H9 (cell line): ENCODE data around the gene IGSF3. TPM values are rescaled to one million over a fixed set of nuclear protein-coding genes. Genes with fewer than 3 reads are reported as not detected.

Source experiments
- DNase-seq: peaks from one replicate; pipeline ENCODE4 v3.0.0-alpha.2; 2017
- H2AFZ ChIP-seq: one replicate; pipeline ENCODE4 v1.6.1; 2013; ENCODE audit warnings: mild to moderate bottlenecking, low read length, control low read depth, moderate library complexity
- H2AK5ac ChIP-seq: 2 replicates; pipeline ENCODE4 v1.6.1; 2013; ENCODE audit warnings: low read length, control low read depth, mixed read lengths; ENCODE audit not compliant: insufficient read length
- H2BK120ac ChIP-seq: one replicate; pipeline ENCODE4 v1.6.1; 2013; ENCODE audit warnings: low read depth, mild to moderate bottlenecking, low read length, control low read depth, inconsistent platforms; ENCODE audit not compliant: poor library complexity, severe bottlenecking
- H2BK12ac ChIP-seq: 2 replicates; pipeline ENCODE4 v1.6.1; 2013; ENCODE audit warnings: low read length, control low read depth, mixed read lengths, low read depth; ENCODE audit not compliant: insufficient read length
- H2BK15ac ChIP-seq: 2 replicates; pipeline ENCODE4 v1.6.1; 2013; ENCODE audit warnings: low read depth, low read length, control low read depth
- H2BK20ac ChIP-seq: one replicate; pipeline ENCODE4 v1.6.1; 2013; ENCODE audit warnings: low read depth, mild to moderate bottlenecking, low read length, control low read depth, inconsistent platforms; ENCODE audit not compliant: poor library complexity, severe bottlenecking
- H2BK5ac ChIP-seq: 2 replicates; pipeline ENCODE4 v1.6.1; 2013; ENCODE audit warnings: low read length, control low read depth, mixed read lengths; ENCODE audit not compliant: insufficient read length
- H3K14ac ChIP-seq: 2 replicates; pipeline ENCODE4 v1.6.1; 2013; ENCODE audit warnings: low read length, control low read depth; ENCODE audit not compliant: insufficient read depth
- H3K18ac ChIP-seq: 2 replicates; pipeline ENCODE4 v1.6.1; 2013; ENCODE audit warnings: low read depth, mild to moderate bottlenecking, mixed read lengths, low read length, control low read depth; ENCODE audit not compliant: insufficient read length
- H3K23ac ChIP-seq: 2 replicates; pipeline ENCODE4 v1.6.1; 2013; ENCODE audit warnings: low read length, control low read depth, mixed read lengths, low read depth; ENCODE audit not compliant: insufficient read length
- H3K23me2 ChIP-seq: 2 replicates; pipeline ENCODE4 v1.6.1; 2013; ENCODE audit warnings: low read depth, mild to moderate bottlenecking, mixed read lengths, low read length, control low read depth; ENCODE audit not compliant: insufficient read length, poor library complexity, severe bottlenecking
- H3K27ac ChIP-seq: 2 replicates; pipeline ENCODE4 v1.5.1; 2013; ENCODE audit warnings: low read length, control low read depth, mixed read lengths, low read depth; ENCODE audit not compliant: insufficient read length
- H3K27me3 ChIP-seq: 2 replicates; pipeline ENCODE4 v1.6.1; 2013; ENCODE audit warnings: low read length, control low read depth, inconsistent platforms; ENCODE audit not compliant: insufficient read depth
- H3K4ac ChIP-seq: 2 replicates; pipeline ENCODE4 v1.6.1; 2013; ENCODE audit warnings: low read depth, mild to moderate bottlenecking, control low read depth, inconsistent platforms, low read length, moderate library complexity
- H3K4me1 ChIP-seq: 2 replicates; pipeline ENCODE4 v1.6.1; 2013; ENCODE audit warnings: low read length, control low read depth, inconsistent platforms; ENCODE audit not compliant: insufficient read depth
- H3K4me2 ChIP-seq: 2 replicates; pipeline ENCODE4 v1.6.1; 2013; ENCODE audit warnings: low read length, control low read depth, mixed read lengths; ENCODE audit not compliant: insufficient read length, insufficient read depth
- H3K56ac ChIP-seq: 2 replicates; pipeline ENCODE4 v1.6.1; 2013; ENCODE audit warnings: low read depth, mild to moderate bottlenecking, mixed read lengths, low read length, control low read depth; ENCODE audit not compliant: insufficient read length
- H3K79me1 ChIP-seq: 2 replicates; pipeline ENCODE4 v1.6.1; 2013; ENCODE audit warnings: low read depth, mild to moderate bottlenecking, moderate library complexity, low read length, control low read depth, inconsistent platforms; ENCODE audit not compliant: insufficient read depth, poor library complexity, severe bottlenecking
- H3K79me2 ChIP-seq: 2 replicates; pipeline ENCODE4 v1.6.1; 2013; ENCODE audit warnings: low read length, control low read depth, inconsistent platforms; ENCODE audit not compliant: insufficient read depth
- H3K9ac ChIP-seq: 2 replicates; pipeline ENCODE4 v1.6.1; 2013; ENCODE audit warnings: low read length, control low read depth, mixed read lengths; ENCODE audit not compliant: insufficient read length; ENCODE audit errors: extremely low read depth
- H3K9me3 ChIP-seq: one replicate; pipeline ENCODE4 v1.6.1; 2013; ENCODE audit warnings: low read depth, low read length, inconsistent platforms; ENCODE audit not compliant: control insufficient read depth
- H3T11ph ChIP-seq: one replicate; pipeline ENCODE4 v1.6.1; 2013; ENCODE audit warnings: mild to moderate bottlenecking, low read length, control low read depth, inconsistent platforms
- H4K20me1 ChIP-seq: one replicate; pipeline ENCODE4 v1.6.1; 2013; ENCODE audit not compliant: control insufficient read depth, insufficient read length, insufficient read depth
- H4K5ac ChIP-seq: 2 replicates; pipeline ENCODE4 v1.6.1; 2013; ENCODE audit warnings: low read depth, mild to moderate bottlenecking, mixed read lengths, low read length, control low read depth; ENCODE audit not compliant: insufficient read length
- H4K8ac ChIP-seq: replicated peaks from 2 replicates; pipeline ENCODE4 v1.6.1; 2013; ENCODE audit warnings: low read length, control low read depth, mixed read lengths, low read depth; ENCODE audit not compliant: insufficient read length
- H4K91ac ChIP-seq: 2 replicates; pipeline ENCODE4 v1.6.1; 2013; ENCODE audit warnings: low read depth, mild to moderate bottlenecking, moderate library complexity, mixed read lengths, low read length, control low read depth; ENCODE audit not compliant: insufficient read length
- H3K27ac Mint-ChIP-seq, 3 experiments: 2 replicates in 2 of 3; 3 replicates in 1 of 3; pipeline ENCODE4 v1.8.0; 2020 to 2021; ENCODE audit warnings: mixed read lengths in 3 of 3, mild to moderate bottlenecking in 1 of 3, moderate library complexity in 1 of 3
- H3K27me3 Mint-ChIP-seq: 2 replicates; pipeline ENCODE4 v1.8.0; 2021; ENCODE audit warnings: low read depth, mild to moderate bottlenecking, moderate library complexity, mixed read lengths
- H3K36me3 Mint-ChIP-seq, 3 experiments: 2 replicates in 2 of 3; 3 replicates in 1 of 3; pipeline ENCODE4 v1.8.0; 2020 to 2021; ENCODE audit warnings: low read depth in 3 of 3, mixed read lengths in 3 of 3; ENCODE audit not compliant: insufficient read depth in 1 of 3
- H3K4me1 Mint-ChIP-seq, 2 experiments: 2 replicates each; pipeline ENCODE4 v1.8.0; 2020; ENCODE audit warnings: mixed read lengths in 2 of 2
- H3K4me3 Mint-ChIP-seq, 2 experiments: 2 replicates in 1 of 2; 3 replicates in 1 of 2; pipeline ENCODE4 v1.8.0; 2020 to 2021; ENCODE audit warnings: mild to moderate bottlenecking in 2 of 2, mixed read lengths in 2 of 2, moderate library complexity in 1 of 2
- H3K9me3 Mint-ChIP-seq, 2 experiments: 2 replicates in 1 of 2; 3 replicates in 1 of 2; pipeline ENCODE4 v1.8.0; 2020; ENCODE audit warnings: mild to moderate bottlenecking in 2 of 2, mixed read lengths in 2 of 2, moderate library complexity in 1 of 2
- WGBS: extraction: QIAGEN DNeasy Blood & Tissue Kit; methylation state at CpG from one replicate; pipeline ENCODE4 v1.1.7; 2013; ENCODE audit warnings: missing lambda C conversion rate, low lambda C conversion rate, mixed read lengths; ENCODE audit not compliant: insufficient read length; ENCODE audit errors: extremely low coverage; 5-methylcytosine and 5-hydroxymethylcytosine counted together
- total RNA-seq: library from RNA; stranded (reverse); gene quantifications from 2 replicates; pipeline ENCODE4 v1.2.1, GENCODE V29; 2021
- TF ChIP-seq, protein P1 (sequence below): fragments of 200-600 bp; sonication (generic); conservative IDR thresholded peaks from 3 replicates; pipeline ENCODE4 v1.8.0; 2021; ENCODE audit warnings: antibody characterized with exemption, mild to moderate bottlenecking

Gene IGSF3
- total RNA-seq, 1 experiment from 2014 or later = 19.1 TPM

DNA sequence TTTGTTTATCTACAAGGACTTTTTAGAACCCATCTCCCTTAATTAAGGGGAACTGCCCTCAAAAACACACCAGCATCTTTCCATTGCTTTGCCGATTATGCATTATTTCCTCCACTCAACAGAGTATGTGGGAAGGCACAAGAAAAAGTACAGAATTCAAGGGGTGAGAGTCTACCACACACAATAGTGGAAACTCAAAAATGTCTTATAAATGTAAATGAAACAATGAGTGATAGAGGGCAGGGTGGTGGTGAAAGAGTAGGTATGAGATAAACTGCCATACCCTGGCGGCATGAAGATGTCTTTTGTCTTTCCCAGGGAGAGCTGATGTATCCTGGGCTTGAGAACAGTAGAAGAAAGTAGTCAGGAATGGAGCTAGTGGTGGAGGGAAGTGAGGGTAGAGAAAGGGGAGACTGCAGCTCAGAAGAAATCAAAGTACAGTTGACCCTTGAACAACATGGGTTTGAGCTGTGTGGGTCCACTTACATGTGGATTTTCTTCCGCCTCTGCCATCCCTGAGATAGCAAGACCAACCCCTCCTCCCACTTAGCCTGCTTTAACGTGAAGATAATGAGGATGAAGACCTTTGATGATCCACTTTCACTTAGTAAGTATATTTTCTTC, 121.1 kb downstream of the IGSF3 start:
- Mint-ChIP-seq H3K9me3 (no peaks in the 10 kb centered on the region), H3K36me3 (peaks cover 0 to 3% (median 2%) of the 10 kb centered on the region in 3 experiments; a peak in 4 of 7 replicates), H3K4me3 (no peak overlapping the region), H3K27me3 (no peaks in the 10 kb centered on the region), H3K4me1 (no peaks in the 10 kb centered on the region), H3K27ac (no peak overlapping the region)
- Histone ChIP-seq H4K20me1 (no peaks in the 10 kb centered on the region), H4K5ac (no peak overlapping the region), H3K27me3 (no peaks in the 10 kb centered on the region), H2BK120ac (no peak overlapping the region), H3T11ph (no peak overlapping the region), H3K4ac (no peak overlapping the region), H3K14ac (no peak overlapping the region), H2BK12ac (no peak overlapping the region), H2BK20ac (no peak overlapping the region), H3K79me2 (no peaks in the 10 kb centered on the region), H4K8ac (no peak overlapping the region), H3K79me1 (no peaks in the 10 kb centered on the region), H3K9ac (no peak overlapping the region), H3K23ac (no peak overlapping the region), H4K91ac (no peak overlapping the region), H2AFZ (no peak overlapping the region), H3K18ac (no peak overlapping the region), H3K27ac (no peak overlapping the region), H3K56ac (no peak overlapping the region), H3K4me2 (no peak overlapping the region), H3K4me1 (no peaks in the 10 kb centered on the region), H2BK5ac (no peak overlapping the region), H3K23me2 (no peaks in the 10 kb centered on the region), H3K9me3 (no peaks in the 10 kb centered on the region), H2BK15ac (no peak overlapping the region), H2AK5ac (no peak overlapping the region)
- WGBS = no CpG with 5 or more reads among the region's 4 CpGs
- DNase-seq = no peak
- TF ChIP-seq, protein P1, sequence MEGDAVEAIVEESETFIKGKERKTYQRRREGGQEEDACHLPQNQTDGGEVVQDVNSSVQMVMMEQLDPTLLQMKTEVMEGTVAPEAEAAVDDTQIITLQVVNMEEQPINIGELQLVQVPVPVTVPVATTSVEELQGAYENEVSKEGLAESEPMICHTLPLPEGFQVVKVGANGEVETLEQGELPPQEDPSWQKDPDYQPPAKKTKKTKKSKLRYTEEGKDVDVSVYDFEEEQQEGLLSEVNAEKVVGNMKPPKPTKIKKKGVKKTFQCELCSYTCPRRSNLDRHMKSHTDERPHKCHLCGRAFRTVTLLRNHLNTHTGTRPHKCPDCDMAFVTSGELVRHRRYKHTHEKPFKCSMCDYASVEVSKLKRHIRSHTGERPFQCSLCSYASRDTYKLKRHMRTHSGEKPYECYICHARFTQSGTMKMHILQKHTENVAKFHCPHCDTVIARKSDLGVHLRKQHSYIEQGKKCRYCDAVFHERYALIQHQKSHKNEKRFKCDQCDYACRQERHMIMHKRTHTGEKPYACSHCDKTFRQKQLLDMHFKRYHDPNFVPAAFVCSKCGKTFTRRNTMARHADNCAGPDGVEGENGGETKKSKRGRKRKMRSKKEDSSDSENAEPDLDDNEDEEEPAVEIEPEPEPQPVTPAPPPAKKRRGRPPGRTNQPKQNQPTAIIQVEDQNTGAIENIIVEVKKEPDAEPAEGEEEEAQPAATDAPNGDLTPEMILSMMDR = no peak
